ENCODE measurements around the gene CHRNB2.

Gene CHRNB2

DNA sequence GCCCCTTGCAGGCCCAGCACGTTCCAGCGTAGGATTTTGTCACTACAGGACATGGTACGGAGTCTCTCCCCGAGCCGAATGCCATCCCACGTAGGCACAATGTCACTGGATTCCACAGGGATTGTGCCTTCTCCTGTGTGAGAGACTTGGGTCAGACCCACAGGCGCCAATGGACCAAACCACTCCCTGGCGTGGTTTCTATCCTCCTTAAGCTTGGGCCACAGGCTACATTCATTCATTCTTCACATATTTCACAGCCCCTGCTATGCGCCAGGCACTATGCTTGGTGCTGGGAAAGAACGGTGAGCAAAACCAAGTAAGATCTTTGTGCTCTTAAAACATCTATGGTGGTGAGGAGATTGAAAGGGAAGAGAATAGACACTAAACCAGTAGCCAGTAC lies 18.7 kb downstream of the CHRNB2 start:
- Histone ChIP-seq H3K27me3 (replicated peaks; ENCODE audit: control insufficient read depth, insufficient read depth, low read length) (no peaks in the 10 kb centered on the region), H3K36me3 (ENCODE audit: control insufficient read depth, insufficient read depth, low read length) (peaks cover 58% of the 10 kb centered on the region), H3K4me3 (replicated peaks; ENCODE audit: low read depth, low read length) (no peak overlapping the region)
- no peak for DNase-seq (ENCODE audit: extremely low read depth, insufficient read length)
- TF ChIP-seq, protein P1, sequence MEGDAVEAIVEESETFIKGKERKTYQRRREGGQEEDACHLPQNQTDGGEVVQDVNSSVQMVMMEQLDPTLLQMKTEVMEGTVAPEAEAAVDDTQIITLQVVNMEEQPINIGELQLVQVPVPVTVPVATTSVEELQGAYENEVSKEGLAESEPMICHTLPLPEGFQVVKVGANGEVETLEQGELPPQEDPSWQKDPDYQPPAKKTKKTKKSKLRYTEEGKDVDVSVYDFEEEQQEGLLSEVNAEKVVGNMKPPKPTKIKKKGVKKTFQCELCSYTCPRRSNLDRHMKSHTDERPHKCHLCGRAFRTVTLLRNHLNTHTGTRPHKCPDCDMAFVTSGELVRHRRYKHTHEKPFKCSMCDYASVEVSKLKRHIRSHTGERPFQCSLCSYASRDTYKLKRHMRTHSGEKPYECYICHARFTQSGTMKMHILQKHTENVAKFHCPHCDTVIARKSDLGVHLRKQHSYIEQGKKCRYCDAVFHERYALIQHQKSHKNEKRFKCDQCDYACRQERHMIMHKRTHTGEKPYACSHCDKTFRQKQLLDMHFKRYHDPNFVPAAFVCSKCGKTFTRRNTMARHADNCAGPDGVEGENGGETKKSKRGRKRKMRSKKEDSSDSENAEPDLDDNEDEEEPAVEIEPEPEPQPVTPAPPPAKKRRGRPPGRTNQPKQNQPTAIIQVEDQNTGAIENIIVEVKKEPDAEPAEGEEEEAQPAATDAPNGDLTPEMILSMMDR (IDR thresholded peaks at IDR 0.05; ENCODE audit: insufficient read depth, low read length, poor library complexity, severe bottlenecking): no peak

DNA sequence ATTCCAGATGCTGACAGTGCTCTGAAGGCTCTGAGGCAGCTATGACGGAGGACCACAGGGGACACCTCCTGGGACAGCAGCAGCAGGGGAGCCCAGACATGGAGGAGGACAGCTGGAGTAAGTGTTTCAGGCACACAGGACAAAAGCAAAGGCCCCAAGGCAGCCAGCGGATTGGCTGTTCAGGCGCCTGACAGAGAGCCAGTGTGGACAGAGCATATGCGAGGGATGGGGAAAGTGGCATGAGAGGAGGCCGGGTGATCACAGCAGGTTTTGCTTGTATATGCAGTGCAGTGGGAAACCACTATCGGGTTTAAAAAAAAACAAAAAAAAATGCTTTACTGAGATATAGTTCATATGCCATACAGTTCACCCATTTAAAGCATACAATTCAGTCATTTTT lies 19.1 kb downstream of the CHRNB2 start:
- Histone ChIP-seq H3K36me3 (ENCODE audit: control insufficient read depth, insufficient read depth, low read length) (peaks cover 57% of the 10 kb centered on the region), H3K4me3 (replicated peaks; ENCODE audit: low read depth, low read length) (no peak overlapping the region), H3K27me3 (replicated peaks; ENCODE audit: control insufficient read depth, insufficient read depth, low read length) (no peaks in the 10 kb centered on the region)
- DNase-seq (ENCODE audit: extremely low read depth, insufficient read length): no peak
- TF ChIP-seq, protein P1 (IDR thresholded peaks at IDR 0.05; ENCODE audit: insufficient read depth, low read length, poor library complexity, severe bottlenecking): no peak

DNA sequence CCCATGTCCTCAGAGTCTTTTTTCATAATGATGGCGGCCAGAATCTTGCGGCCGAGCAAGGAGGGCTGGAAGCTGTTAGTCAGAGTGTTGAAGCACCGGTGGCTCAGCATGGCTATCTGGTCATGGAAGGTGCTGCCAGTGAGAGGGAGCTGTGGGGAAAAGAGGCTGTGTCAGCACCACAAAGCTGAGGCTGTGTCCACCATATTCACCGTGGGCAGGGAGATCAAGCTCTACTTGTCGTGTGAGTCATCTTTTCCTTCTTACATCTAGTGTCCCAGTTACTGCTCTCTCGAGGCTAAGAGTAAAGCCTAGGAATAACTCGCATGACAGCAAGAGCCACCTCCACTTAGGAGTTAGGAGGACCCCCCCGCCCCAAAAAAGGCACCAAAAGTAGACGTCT lies 22.2 kb downstream of the CHRNB2 start:
- no peak overlapping the region for H3K4me3 ChIP-seq (replicated peaks; ENCODE audit: low read depth, low read length)
- peaks cover 49% of the 10 kb centered on the region for H3K36me3 ChIP-seq (ENCODE audit: control insufficient read depth, insufficient read depth, low read length)
- TF ChIP-seq, protein P1 (IDR thresholded peaks at IDR 0.05; ENCODE audit: insufficient read depth, low read length, poor library complexity, severe bottlenecking): no peak
- no peaks in the 10 kb centered on the region for H3K27me3 ChIP-seq (replicated peaks; ENCODE audit: control insufficient read depth, insufficient read depth, low read length)
- no peak for DNase-seq (ENCODE audit: extremely low read depth, insufficient read length)

DNA sequence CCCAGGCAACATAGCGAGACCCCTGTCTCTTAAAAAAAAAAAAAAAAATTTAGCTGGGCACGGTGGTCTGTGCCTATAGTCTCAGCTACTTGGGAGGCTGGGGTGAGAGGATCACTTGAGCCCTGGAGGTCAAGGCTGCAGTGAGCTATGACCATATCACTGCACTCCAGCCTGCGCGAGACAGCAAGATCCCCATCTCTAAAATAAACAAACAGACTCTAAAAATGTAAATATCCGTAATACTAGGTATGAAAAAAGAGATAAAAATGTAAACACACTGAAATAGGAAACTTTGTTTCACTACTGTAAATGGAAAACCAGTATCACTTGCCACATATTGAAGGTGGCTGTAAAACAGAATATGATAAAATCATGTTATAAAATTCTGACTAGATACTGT lies 23.2 kb downstream of the CHRNB2 start:
- peaks cover 49% of the 10 kb centered on the region for H3K36me3 ChIP-seq (ENCODE audit: control insufficient read depth, insufficient read depth, low read length)

DNA sequence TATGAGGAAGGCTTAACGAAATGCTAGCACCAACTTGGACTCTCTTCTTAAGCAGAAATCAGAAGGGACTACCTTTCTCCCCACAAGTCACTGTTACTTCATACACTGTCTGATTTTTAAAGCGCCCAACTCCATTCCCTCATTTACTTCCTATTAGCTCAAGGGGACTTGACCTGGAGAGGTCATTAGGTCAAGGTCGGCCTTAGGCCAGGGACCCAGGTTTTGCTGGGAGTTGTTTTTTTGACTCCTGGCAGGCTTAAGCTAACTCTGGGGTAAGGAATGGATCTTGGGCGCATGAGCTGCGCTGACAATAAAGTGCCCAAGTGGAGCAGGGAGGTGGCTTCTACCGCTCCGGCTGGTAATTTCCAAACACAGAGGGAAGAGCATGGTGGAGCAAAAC lies 23.6 kb downstream of the CHRNB2 start:
- TF ChIP-seq, protein P1 (IDR thresholded peaks at IDR 0.05; ENCODE audit: insufficient read depth, low read length, poor library complexity, severe bottlenecking): no peak
- H3K27me3 ChIP-seq (replicated peaks; ENCODE audit: control insufficient read depth, insufficient read depth, low read length): no peaks in the 10 kb centered on the region
- no peak overlapping the region for H3K4me3 ChIP-seq (replicated peaks; ENCODE audit: low read depth, low read length)
- peaks cover 49% of the 10 kb centered on the region for H3K36me3 ChIP-seq (ENCODE audit: control insufficient read depth, insufficient read depth, low read length)
- DNase-seq (ENCODE audit: extremely low read depth, insufficient read length): no peak

More for the DNA sequence above, 23.2 kb downstream of the CHRNB2 start:
- Histone ChIP-seq H3K27me3 (replicated peaks; ENCODE audit: control insufficient read depth, insufficient read depth, low read length) (no peaks in the 10 kb centered on the region), H3K4me3 (replicated peaks; ENCODE audit: low read depth, low read length) (no peak overlapping the region)
- TF ChIP-seq, protein P1 (IDR thresholded peaks at IDR 0.05; ENCODE audit: insufficient read depth, low read length, poor library complexity, severe bottlenecking): no peak
- no peak for DNase-seq (ENCODE audit: extremely low read depth, insufficient read length)

DNA sequence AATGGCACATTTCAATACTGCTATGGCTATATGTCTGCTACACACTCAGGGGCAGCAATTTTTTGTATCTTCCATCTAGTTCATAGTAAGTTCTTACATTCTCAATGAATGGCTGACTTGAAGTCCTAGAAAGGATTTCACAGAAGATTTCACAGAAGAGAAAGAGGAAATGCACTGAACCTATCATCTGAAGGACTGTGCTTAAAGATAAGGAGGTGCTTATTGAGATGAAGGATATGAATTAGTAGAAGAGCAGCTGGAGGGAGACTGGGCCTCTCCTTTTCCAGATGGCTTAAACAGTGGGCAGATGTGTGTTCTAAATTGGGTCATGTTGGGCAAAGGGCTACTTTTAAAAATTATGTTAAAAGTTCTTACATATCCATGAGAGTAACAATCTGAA lies 25.8 kb downstream of the CHRNB2 start:
- TF ChIP-seq, protein P1 (IDR thresholded peaks at IDR 0.05; ENCODE audit: insufficient read depth, low read length, poor library complexity, severe bottlenecking): no peak
- H3K27me3 ChIP-seq (replicated peaks; ENCODE audit: control insufficient read depth, insufficient read depth, low read length): no peaks in the 10 kb centered on the region
- no peak overlapping the region for H3K4me3 ChIP-seq (replicated peaks; ENCODE audit: low read depth, low read length)
- peaks cover 53% of the 10 kb centered on the region for H3K36me3 ChIP-seq (ENCODE audit: control insufficient read depth, insufficient read depth, low read length)
- DNase-seq (ENCODE audit: extremely low read depth, insufficient read length): no peak

Data from GM06990 (cell line).